SW480 (cell line): Measurements from ENCODE around the gene BMP2K.

Experiments
- DNase-seq: peaks from one replicate; pipeline ENCODE4 v3.0.0-alpha.2; 2016; ENCODE audit warnings: low spot score

BMP2K gene

GRCh38 chr4:78776079-78776728 is at the start of gene BMP2K:
BMP2K (plus strand) TSS chr4:78776350; CDS start chr4:78776544, 194 bp downstream.
- peak; percentile 62 for DNase-seq

- no peak for DNase-seq
These were observed 49.6 kb upstream of the BMP2K start for GRCh38 chr4:78726546-78726945.

GRCh38 chr4:78732332-78733104 is 43.6 kb upstream of the BMP2K start:
- no peak for DNase-seq

GRCh38 chr4:78734441-78735162 is 41.5 kb upstream of the BMP2K start:
- no peak for DNase-seq

- DNase-seq = no peak
These were observed 40.5 kb upstream of the BMP2K start for GRCh38 chr4:78735697-78736096.

GRCh38 chr4:78737035-78737434 is 39.1 kb upstream of the BMP2K start:
- DNase-seq = no peak

GRCh38 chr4:78737973-78738372 is 38.2 kb upstream of the BMP2K start:
- DNase-seq = no peak

GRCh38 chr4:78742300-78742699 is 33.9 kb upstream of the BMP2K start:
- DNase-seq = no peak

GRCh38 chr4:78747475-78747922 is 28.7 kb upstream of the BMP2K start:
- no peak for DNase-seq

- DNase-seq = no peak
These were observed 27.8 kb upstream of the BMP2K start for GRCh38 chr4:78748381-78748780.

GRCh38 chr4:78749258-78749971 is 26.7 kb upstream of the BMP2K start:
- DNase-seq = no peak

- no peak for DNase-seq
These were observed 26.0 kb upstream of the BMP2K start for GRCh38 chr4:78749972-78750727.

- DNase-seq = no peak
These were observed 23.1 kb upstream of the BMP2K start for GRCh38 chr4:78753091-78753490.

GRCh38 chr4:78754872-78755271 is 21.3 kb upstream of the BMP2K start:
- no peak for DNase-seq

- DNase-seq = no peak
These were observed 20.0 kb upstream of the BMP2K start for GRCh38 chr4:78756137-78756536.

GRCh38 chr4:78756776-78757175 is 19.4 kb upstream of the BMP2K start:
- DNase-seq = no peak

GRCh38 chr4:78757574-78757973 is 18.6 kb upstream of the BMP2K start:
- no peak for DNase-seq

GRCh38 chr4:78758085-78758484 is 18.1 kb upstream of the BMP2K start:
- no peak for DNase-seq

GRCh38 chr4:78762529-78762928 is 13.6 kb upstream of the BMP2K start:
- DNase-seq = no peak

- DNase-seq = no peak
These were observed 12.9 kb upstream of the BMP2K start for GRCh38 chr4:78763251-78763650.

- DNase-seq = no peak
These were observed 12.3 kb upstream of the BMP2K start for GRCh38 chr4:78763763-78764387.
